Putamen (tissue), 1 donor: Measurements from ENCODE around the gene TELO2.

Source experiments
- DNase-seq: peaks from one replicate; pipeline ENCODE4 v3.0.0-alpha.2; 2016; ENCODE audit warnings: low spot score

The TELO2 gene

DNA sequence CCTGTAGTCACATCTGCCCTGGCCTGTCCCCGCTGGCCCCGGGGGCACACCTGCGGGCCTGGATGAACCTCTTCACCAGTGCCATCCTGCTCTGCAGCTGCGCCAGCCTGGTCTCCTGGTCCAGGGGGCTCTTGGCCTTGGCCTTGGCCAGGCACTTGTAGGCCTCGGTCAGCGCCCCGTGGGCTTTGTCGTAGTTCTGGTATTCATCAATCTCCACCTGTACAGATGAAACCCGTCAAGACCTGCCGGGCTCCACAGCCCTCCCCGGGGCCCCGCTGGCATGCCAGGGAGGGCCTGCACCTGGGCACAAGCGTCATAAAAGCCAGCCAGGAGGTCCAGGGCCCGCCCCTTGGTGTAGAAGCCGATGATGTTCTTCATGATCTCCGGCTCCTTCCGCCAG, 26.7 kb downstream of the TELO2 start:
- no peak for DNase-seq

- DNase-seq = no peak
These were observed 27.3 kb downstream of the TELO2 start for GRCh38 chr16:1520461-1520860.

- no peak for DNase-seq
These were observed 30.6 kb downstream of the TELO2 start for GRCh38 chr16:1523581-1524245.

DNA sequence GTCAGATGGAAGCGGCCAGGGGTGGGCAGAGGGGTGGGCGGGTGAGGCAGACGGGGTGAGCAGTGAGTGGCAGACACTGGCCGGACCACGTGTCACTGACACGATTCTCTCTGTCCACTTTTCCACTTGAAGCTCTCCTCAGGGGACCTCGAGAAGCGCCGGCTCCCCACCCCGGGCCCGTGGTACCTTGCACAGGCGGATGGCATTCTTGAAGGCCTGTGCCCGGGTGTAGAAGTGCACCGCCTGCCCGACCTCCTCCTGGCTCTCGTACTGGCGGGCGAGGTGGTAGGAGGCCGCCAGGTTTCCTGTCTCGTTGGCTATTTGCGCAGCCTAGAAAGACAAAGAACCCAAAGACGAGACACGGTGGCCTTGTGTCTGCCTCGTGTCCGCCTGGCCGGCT, 31.2 kb downstream of the TELO2 start:
- no peak for DNase-seq

DNA sequence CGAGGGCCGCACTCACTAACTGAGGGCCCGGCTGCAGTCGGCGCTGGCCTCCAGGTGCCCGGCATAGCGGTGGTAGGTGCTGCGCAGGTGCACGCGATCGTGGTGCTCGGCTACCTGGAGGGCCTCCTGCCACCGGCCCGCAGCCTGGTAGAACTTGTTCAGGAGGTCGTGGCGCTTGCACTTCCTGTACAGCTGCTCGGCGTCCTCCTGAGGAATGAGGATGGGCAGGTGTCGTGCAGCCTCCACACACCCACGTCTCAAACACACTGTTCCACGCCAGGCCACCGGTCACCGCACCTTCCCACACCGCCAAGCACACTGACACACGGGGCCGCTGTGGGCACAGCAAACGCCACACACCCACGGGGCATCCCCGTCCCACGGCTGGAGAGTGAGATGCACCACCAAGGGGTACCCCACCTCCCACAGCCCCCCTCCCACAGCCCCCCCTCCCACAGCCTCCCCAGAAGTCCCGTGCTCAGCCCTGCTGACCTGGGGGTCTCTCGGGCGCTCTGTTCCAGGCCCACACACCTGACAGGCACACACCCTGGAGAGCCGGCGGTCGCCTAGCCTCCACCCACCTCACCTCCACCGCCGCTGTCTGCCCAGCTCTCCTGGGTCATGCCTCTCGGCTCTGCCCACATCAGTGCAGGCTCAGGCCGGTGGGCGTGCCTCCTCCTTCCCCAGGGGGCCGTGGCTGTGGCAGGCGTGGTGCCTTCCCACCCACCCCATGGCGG, 32.9 kb downstream of the TELO2 start:
- no peak for DNase-seq

GRCh38 chr16:1526608-1527555, 33.7 kb downstream of the TELO2 start:
- no peak for DNase-seq

DNA sequence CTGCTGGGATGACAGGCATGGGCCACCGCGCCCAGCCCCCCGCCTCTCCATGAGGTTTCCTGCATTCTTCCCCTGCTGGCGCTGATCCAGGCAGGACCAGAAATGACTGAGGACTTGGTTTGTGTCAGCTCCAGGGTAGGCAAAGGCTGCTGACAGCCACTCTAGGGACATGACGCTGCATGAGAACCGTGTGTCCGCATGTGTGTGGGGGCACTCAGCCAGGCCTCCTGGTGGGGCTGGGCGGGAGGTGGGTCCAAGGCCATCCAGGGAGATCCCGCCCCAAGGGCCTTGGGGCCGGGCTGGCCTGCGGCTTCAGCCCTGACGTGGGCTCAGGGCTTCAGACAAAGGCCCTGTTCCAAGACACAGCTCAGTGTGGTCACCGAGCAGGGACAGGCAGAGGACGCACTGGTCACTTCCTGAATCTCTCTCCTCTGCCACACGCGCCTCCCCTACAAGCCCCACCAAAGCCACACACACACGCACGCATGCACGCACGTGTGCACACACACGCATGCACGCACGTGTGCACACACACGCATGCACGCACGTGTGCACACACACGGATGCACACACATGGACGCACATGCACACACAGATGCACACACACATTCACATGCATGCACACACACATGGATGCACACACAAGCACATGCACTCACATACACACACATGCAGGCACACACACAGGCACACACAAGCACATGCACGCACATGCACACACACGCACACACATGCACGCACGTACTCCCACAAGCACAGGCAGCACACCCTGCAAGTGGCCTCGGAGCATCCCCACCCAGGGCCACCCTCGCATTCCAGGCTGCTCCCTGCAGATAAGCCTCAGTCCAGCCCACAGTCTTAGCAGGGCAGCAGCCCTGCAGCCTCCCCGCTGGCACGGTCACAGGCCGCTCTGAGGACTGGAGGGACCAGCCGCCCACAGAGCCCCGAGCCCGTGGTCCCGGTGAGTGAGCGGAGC, 35.0 kb downstream of the TELO2 start:
- no peak for DNase-seq

DNA sequence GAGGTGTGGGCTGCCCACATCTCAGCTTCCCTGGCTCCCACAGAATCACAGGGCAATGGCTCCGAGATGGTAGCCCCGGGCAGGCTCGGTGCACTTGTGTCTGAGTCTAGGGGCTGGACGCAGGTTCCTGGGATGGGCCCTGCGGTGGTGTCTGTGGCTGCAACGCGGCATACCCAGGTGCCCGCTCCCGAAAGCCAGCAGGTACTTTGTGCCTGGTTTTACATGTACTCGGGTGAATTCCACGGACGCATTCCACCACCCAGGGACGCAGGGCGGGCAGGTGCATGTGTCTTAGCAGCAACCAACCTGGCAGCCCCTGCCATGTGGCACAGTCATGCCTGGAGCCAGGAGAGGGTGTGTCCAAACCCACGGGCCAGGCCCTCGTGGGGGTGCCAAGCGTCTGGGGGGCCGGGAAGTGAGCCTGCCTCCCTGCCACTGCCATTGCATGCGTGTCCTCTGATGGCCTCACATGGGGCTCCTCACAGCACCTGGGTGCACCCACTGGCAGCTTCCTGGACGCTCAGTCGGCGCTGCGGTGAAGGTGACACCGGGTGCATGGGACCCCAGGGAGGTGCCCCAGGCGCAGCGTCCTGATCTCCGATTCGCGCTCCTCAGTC, 35.9 kb downstream of the TELO2 start:
- no peak for DNase-seq

DNA sequence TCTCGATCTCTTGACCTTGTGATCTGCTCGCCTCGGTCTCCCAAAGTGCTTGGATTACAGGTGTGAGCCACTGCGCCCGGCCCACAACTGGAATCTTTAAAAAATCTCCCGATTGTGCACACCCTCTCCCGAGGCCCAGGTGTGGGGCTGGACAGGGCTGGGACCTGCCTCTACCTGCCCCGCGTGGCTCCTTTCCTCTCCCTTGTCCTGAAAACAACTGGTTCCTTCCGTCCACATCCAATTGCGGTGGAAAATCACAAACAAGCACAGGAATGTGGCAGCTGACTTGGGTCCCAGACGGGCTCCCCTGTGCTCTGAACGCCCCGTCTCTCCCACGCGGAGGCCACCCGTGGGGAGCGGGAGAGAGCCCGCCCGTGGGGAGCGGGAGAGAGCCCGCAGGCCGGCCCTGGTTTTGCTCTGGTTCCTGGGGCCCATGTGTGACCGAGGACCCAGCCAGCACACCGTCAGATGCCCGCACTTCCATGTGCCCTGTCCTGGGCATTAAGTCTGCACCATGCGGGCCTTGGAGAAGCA, 37.3 kb downstream of the TELO2 start:
- no peak for DNase-seq

- no peak for DNase-seq
These were observed 37.9 kb downstream of the TELO2 start for GRCh38 chr16:1530883-1531637.

- no peak for DNase-seq
These were observed 38.4 kb downstream of the TELO2 start for GRCh38 chr16:1531638-1531910.

GRCh38 chr16:1532081-1532760, 39.1 kb downstream of the TELO2 start:
- no peak for DNase-seq

- DNase-seq = no peak
These were observed 39.6 kb downstream of the TELO2 start for GRCh38 chr16:1532771-1533170.

DNA sequence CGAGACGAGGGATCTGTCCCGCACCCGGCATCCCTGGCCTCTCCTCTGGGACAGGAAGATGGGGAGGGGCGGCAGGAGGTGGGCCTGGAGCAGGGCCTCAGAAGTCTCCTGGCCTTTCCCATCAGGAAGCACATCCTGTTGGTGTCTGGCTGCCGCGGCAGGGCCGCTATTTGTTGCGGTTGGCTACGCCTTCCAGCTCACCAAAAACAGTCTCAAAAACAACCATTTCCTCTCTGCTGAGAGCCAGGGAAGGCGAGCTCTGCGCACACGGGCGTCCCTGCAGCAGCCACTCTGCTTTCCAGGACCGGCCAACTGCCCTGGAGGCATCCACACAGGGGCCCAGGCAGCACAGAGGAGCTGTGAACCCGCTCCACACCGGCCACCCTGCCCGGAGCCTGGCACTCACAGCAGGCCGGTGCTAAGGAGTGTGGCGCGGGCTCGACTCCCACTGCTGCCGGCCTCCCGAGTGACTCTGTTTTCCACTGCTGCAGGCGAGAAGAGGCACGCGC, 40.3 kb downstream of the TELO2 start, which contains the start of gene TMEM204:
Gene TMEM204, plus strand, starts transcription at position 224 of the 509 bp plus-strand sequence. CDS start 610 bp downstream, outside the sequence.
- no peak for DNase-seq

DNA sequence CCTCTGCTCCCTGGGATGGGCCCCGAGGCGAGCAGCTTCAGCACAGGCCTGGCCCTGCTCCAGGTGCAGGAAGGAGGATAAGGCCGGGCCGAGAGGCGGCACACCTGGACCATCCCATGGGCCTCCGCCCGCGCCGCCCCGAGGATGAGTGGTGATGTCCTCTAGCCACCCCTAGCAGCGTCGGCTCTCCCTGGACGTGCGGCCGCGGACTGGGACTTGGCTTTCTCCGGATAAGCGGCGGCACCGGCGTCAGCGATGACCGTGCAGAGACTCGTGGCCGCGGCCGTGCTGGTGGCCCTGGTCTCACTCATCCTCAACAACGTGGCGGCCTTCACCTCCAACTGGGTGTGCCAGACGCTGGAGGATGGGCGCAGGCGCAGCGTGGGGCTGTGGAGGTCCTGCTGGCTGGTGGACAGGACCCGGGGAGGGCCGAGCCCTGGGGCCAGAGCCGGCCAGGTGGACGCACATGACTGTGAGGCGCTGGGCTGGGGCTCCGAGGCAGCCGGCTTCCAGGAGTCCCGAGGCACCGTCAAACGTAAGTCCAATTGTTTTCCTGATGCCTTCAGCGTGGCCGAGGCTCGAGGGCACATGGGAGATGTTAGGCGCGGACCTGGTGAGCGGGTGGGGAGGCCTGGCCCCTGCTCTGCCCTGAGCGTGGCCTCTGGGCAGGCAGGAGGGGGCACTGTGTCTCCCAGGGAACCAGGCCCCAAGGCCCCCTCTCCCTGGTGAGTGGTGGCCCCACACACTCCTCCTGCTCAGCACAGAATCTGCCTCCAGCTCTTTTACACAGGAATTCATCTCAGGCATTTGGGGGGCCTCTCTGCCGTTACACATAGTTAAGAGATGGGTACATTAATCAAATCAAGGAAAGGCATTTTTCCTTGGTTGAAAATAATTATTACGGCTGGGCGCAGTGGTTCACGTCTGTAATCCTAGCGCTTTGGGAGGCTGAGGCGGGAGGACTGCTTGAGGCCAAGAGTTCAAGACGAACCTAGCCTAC, 41.2 kb downstream of the TELO2 start:
- DNase-seq = no peak

DNA sequence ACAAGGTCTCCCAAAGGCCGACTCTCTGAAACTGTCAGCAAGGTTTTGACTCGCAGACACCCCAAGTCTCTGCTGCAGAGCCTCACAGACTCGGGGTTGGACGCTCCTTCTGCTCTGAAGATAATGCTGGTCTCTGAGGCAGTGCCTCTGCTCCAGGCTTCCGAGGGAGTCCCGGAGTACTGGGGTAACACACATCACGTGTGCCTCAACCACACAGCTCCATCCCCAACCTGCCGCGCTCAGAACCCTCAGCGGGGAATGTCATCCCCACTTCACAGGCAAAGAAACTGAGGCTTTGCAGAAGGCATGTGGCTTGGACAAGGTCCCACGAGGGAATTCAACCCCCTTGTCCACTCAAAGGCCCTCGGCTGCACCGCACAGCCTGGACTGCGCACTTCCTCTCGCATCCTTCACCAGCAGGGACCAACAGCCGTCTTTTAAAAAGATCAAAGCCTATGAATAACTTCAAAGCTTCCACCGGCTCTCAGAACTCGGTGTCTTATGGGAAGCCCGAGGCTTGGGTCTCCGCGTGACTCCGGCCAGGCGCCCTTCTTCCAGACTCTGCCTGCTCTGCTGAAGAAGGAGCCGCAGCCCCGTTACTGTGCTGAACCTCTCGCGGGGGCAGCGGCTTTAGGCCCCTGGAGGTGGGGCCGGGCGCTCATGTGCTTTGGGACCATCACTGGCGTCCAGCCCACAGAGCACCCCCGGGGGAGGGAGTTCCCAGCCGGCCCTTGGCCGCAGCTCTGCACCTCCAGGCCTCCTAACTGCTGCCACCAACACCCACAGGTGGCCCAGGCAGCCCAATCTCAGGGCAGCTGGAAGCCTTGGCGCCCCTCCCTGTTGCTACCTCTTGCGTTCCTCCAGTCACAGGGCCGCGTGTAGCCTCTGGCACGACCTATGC, 42.5 kb downstream of the TELO2 start:
- DNase-seq = no peak

DNA sequence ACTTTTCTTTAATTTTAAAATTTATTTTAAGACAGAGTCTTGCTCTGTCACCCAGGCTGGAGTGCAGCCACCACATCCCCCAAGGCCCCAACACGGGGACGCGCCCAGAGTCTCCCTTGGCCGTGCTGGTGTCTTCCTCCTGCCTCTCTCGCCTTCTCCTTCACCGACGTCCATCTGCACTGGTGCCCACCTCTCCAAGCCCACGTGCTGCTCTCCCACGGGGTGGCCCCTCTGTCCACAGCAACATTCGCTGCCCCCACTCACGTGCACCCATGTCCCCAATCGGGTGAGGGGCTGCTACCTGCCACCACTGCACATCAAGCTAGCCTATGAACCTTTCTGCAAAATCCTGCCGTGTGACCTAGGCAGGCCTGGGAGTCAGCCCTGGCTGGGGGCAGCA, 43.4 kb downstream of the TELO2 start:
- no peak for DNase-seq
